Smooth muscle cell of the brain vasculature (primary cell): ENCODE data around the gene NELFCD.
"Not testable (repeated sequence)": the region's sequence is repeated elsewhere in the genome, so short reads cannot be mapped to it uniquely, and the experiment has no call there.

Experiments used
- DNase-seq: peaks from one replicate; pipeline ENCODE4 v3.0.0-alpha.2; 2012; ENCODE audit warnings: low read depth, low spot score

Gene NELFCD

GRCh38 chr20:58973866-58974265 lies 7.2 kb upstream of the NELFCD start:
- no peak for DNase-seq

DNA sequence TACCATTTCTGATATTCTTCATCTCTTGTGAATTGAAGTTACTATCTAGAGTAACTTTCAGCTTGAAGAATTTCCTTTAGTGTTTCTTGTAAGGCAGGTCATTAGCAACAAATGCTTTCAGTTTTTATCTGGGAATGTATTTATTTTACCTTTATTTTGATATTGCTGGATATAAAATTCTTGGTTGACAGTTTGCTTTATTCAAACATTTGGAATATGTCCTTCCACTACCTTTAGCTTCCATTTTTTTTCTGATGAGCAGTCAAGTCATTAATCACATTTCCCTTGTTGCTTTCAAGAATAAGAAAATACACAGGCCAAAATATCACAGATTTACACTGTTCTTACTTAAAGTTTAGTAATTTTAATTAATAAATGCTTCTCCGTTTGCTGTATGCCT lies 5.7 kb upstream of the NELFCD start:
- no peak for DNase-seq

- DNase-seq: no peak
These were observed 4.9 kb upstream of the NELFCD start for GRCh38 chr20:58976061-58976730.

GRCh38 chr20:58978351-58979190 lies 2.5 kb upstream of the NELFCD start:
- no peak for DNase-seq

DNA sequence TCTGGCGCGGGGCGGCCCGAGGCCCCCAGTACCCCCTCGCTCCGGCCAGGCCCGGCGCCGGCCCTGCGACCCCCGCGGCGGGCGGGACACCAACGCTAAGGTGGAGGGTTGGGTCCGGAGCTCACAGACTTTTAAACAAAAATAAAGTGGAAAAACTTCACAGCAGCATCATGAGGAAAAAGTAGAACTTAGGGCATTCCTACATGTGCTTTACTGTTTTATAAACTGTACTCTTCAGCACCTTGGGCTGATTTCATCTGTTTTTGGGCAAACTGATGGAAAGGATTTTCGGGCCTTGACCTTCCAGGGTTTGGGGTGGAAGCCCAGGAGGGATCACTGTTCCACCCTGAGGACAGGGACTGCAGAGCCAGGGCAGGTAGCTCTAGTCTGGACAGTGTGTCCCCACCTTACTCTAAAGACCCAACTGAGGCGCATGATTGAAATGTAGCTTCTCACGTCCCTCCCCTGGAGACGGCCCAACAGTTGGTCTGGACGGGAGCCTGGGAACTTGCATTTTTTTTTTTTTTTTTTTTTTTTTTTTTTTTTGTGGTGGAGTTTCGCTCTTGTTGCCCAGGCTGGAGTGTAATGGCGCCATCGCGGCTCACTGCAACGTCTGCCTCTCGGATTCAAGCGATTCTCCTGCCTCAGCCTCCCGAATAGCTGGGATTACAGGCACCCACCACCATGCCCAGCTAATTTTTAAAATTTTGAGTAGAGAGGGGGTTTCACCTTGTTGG lies 740 bp downstream of the NELFCD start:
- no peak for DNase-seq

GRCh38 chr20:58982406-58983114 lies 1.5 kb downstream of the NELFCD start:
- no peak for DNase-seq

DNA sequence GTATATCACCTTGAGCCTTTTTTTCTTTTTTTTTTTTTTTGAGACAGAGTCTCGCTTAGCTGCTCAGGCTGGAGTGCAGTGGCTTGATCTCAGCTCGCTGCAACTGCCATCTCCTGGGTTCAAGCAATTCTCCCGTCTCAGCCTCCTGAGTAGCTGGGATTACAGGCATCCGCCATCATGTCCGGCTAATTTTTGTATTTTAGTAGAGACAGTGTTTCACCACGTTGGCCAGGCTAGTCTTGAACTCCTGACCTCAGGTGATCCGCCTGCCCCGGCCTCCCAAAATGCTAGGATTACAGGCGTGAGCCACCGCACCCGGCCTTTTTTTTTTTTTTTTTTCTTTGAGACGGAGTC lies 2.0 kb downstream of the NELFCD start:
- DNase-seq: not testable (repeated sequence)

DNA sequence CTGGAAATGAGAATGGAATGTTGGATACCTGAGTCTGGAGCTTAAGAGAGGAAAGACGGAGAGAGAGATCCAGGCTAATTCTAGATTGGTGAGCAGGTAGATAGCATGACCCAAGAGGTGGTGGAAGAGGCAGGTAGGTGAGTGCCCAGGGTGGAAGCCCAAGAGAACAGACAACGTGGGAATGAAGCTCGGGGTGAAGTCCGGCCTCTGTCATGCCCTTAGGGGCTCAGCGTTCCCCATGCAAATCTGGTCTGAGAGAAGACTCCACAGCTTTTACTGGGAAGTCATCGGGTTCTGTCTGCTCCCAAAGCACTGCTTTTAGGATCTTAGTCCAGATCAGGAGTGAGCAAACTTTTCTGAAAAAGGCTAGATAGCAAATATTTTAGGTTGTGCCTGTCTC lies 3.6 kb downstream of the NELFCD start:
- no peak for DNase-seq

DNA sequence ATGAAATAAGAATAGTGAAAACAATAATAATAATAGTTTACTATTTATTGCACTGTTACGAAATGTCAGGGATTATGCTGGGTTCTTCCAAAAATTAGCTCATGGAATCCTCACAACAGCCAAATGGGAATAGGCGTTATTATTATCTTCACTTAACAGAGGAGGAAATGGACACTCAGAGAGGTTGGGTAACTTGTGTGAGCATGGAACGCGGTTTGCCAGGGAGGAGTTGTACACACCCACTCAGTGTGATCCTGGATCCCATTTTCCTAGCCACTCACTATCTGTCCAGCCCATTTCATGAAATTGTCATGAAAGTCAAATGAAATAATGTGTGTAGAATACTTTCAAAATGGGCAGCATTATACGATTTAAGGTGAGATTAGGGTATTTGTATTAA lies 4.6 kb downstream of the NELFCD start:
- DNase-seq: no peak

- no peak for DNase-seq
These were observed 5.4 kb downstream of the NELFCD start for GRCh38 chr20:58986286-58986967.

- DNase-seq: no peak
These were observed 6.0 kb downstream of the NELFCD start for GRCh38 chr20:58986968-58987517.

GRCh38 chr20:58987790-58988564 lies 6.9 kb downstream of the NELFCD start:
- DNase-seq: no peak

GRCh38 chr20:58988565-58988882 lies 7.5 kb downstream of the NELFCD start:
- no peak for DNase-seq

- DNase-seq: no peak
These were observed 8.1 kb downstream of the NELFCD start for GRCh38 chr20:58989196-58989595.

- DNase-seq: no peak
These were observed 9.8 kb downstream of the NELFCD start for GRCh38 chr20:58990651-58991445.

DNA sequence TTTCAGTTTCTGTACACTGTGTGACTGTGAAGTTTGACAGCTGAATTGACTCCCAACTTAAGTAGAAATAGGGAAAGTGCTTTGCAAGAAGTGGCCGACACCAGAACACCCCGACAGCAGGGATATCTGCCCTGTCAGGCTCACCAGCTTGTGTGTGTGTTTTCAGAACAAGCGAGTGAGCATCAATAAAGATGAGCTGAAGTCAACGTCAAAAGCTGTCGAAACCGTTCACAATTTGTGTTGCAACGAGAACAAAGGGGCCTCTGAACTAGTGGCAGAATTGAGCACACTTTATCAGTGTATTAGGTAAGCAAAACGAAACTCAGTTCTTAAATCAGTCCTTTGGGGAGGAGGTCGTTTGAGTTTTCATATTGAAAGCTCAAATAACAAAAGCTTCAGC lies 10.7 kb downstream of the NELFCD start:
- no peak for DNase-seq

DNA sequence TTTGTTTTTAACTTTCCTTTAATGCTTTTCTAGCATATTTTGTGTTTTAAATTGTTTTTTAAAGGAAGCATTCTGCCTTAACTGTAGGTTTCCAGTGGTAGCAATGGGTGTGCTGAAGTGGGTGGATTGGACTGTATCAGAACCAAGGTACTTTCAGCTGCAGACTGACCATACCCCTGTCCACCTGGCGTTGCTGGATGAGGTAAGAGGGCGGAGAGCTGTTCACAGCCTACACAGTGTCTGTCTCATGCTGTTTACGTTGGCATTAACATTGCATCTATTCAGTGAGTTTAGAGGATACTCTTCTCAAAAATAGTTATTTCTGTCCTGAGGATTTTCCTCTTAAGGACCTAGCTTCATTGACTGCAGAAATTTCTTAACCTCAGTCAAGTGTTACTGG lies 11.9 kb downstream of the NELFCD start:
- no peak for DNase-seq

DNA sequence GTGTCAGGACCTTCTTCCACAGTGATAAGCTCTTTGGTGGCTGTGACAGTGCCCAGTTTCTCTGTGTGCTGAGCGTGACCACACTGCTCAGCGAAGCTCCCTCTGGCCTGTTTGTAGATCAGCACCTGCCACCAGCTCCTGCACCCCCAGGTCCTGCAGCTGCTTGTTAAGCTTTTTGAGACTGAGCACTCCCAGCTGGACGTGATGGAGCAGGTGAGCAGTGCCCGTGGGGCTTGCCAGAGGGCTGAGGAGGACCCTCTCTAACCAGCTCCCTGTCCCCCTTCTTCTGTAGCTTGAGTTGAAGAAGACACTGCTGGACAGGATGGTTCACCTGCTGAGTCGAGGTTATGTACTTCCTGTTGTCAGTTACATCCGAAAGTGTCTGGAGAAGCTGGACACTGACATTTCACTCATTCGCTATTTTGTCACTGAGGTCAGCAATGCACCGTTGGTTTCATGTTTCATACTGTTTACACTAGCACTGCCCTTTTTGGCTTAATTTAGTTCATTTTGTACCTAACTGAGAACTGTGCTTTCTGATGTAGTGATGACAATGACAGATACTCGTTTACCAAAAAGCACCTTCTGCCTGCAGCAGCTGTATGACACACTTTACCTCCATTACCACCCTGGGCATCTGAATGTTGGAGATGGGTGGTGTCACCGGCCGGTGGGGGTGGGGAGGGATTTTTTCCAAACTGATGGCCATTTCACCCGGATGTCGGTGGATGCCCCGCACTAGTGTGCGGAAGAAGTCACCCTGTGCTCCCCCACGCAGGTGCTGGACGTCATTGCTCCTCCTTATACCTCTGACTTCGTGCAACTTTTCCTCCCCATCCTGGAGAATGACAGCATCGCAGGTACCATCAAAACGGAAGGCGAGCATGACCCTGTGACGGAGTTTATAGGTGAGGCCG lies 12.5 kb downstream of the NELFCD start:
- DNase-seq: no peak
